ENCODE data around the gene DAAM1. TPM values are rescaled to one million over a fixed set of nuclear protein-coding genes. Genes with fewer than 3 reads are reported as not detected.

Gene DAAM1
- total and polyA plus RNA-seq, 2 donors from 2014 or later, result 5.3 to 47.8 TPM

- Histone ChIP-seq H3K27ac (ENCODE audit: low read depth in 2 of 2, low read length in 2 of 2) (no peak overlapping the region), H3K36me3 (ENCODE audit: control insufficient read depth in 2 of 3, insufficient read depth in 3 of 3, low read length in 3 of 3) (peaks cover 0 to 3% (median 0%) of the 10 kb centered on the region in 3 donors), H3K9me3 (ENCODE audit: control insufficient read depth in 2 of 3, insufficient read depth in 1 of 3, low read length in 3 of 3) (no peaks in the 10 kb centered on the region), H3K4me3 (ENCODE audit: low read length in 3 of 3) (no peak overlapping the region), H3K9ac (ENCODE audit: low read length in 3 of 3) (no peak overlapping the region), H3K27me3 (ENCODE audit: control insufficient read depth, insufficient read depth, low read length) (no peaks in the 10 kb centered on the region), H3K4me1 (ENCODE audit: control insufficient read depth in 2 of 3, insufficient read depth in 2 of 3, low read depth in 1 of 3, low read length in 3 of 3) (peaks cover 4 to 12% (median 11%) of the 10 kb centered on the region in 3 donors)
- peak in 4 of 5 donors; percentile 50 to 87 (median 68) for DNase-seq
- no peak for FAIRE-seq
- intact Hi-C loops (cut with DNase I), result no loop called here
- no peak for TF ChIP-seq CTCF (IDR thresholded peaks at IDR 0.05; ENCODE audit: borderline replicate concordance, extremely low read depth, insufficient read depth)
Measured at GRCh38 chr14:59343585-59343984, 155.1 kb downstream of the DAAM1 start.

- Histone ChIP-seq H3K9me3 (ENCODE audit: control insufficient read depth in 2 of 3, insufficient read depth in 1 of 3, low read length in 3 of 3) (no peaks in the 10 kb centered on the region), H3K9ac (ENCODE audit: low read length in 3 of 3) (no peak overlapping the region), H3K4me3 (ENCODE audit: low read length in 3 of 3) (no peak overlapping the region), H3K27me3 (ENCODE audit: control insufficient read depth, insufficient read depth, low read length) (no peaks in the 10 kb centered on the region), H3K4me1 (ENCODE audit: control insufficient read depth in 2 of 3, insufficient read depth in 2 of 3, low read depth in 1 of 3, low read length in 3 of 3) (peaks cover 6 to 12% (median 11%) of the 10 kb centered on the region in 3 donors), H3K27ac (ENCODE audit: low read depth in 2 of 2, low read length in 2 of 2) (no peak overlapping the region), H3K36me3 (ENCODE audit: control insufficient read depth in 2 of 3, insufficient read depth in 3 of 3, low read length in 3 of 3) (peaks cover 0 to 3% (median 0%) of the 10 kb centered on the region in 3 donors)
- DNase-seq (no peak), FAIRE-seq (no peak)
- intact Hi-C loops (cut with DNase I), result no loop called here
- TF ChIP-seq CTCF (IDR thresholded peaks at IDR 0.05; ENCODE audit: borderline replicate concordance, extremely low read depth, insufficient read depth), result no peak
Measured at GRCh38 chr14:59344016-59344415, 155.5 kb downstream of the DAAM1 start.

- Histone ChIP-seq H3K4me1 (ENCODE audit: control insufficient read depth in 2 of 3, insufficient read depth in 2 of 3, low read depth in 1 of 3, low read length in 3 of 3) (peaks cover 6 to 12% (median 11%) of the 10 kb centered on the region in 3 donors), H3K27ac (ENCODE audit: low read depth in 2 of 2, low read length in 2 of 2) (no peak overlapping the region), H3K9me3 (ENCODE audit: control insufficient read depth in 2 of 3, insufficient read depth in 1 of 3, low read length in 3 of 3) (no peaks in the 10 kb centered on the region), H3K27me3 (ENCODE audit: control insufficient read depth, insufficient read depth, low read length) (no peaks in the 10 kb centered on the region), H3K4me3 (ENCODE audit: low read length in 3 of 3) (no peak overlapping the region), H3K9ac (ENCODE audit: low read length in 3 of 3) (no peak overlapping the region), H3K36me3 (ENCODE audit: control insufficient read depth in 2 of 3, insufficient read depth in 3 of 3, low read length in 3 of 3) (peaks cover 0 to 3% (median 0%) of the 10 kb centered on the region in 3 donors)
- TF ChIP-seq CTCF (IDR thresholded peaks at IDR 0.05; ENCODE audit: borderline replicate concordance, extremely low read depth, insufficient read depth), result no peak
- intact Hi-C loops (cut with DNase I), result no loop called here
- DNase-seq (peak in 1 of 5 donors; percentile 25), FAIRE-seq (no peak)
Measured at GRCh38 chr14:59344691-59345455, 156.4 kb downstream of the DAAM1 start.
